Astrocyte of the cerebellum (primary cell): Measurements from ENCODE around the gene CCL8.

Experiments used
- DNase-seq: peaks from one replicate; pipeline ENCODE4 v3.0.0-alpha.2; 2011; ENCODE audit warnings: low read depth
- H3K4me3 ChIP-seq: 2 replicates; pipeline ENCODE4 v1.5.1; 2011; ENCODE audit warnings: mild to moderate bottlenecking, low read depth, low read length, moderate library complexity
- CTCF ChIP-seq: IDR thresholded peaks from 2 replicates; pipeline ENCODE4 v1.5.1; 2012; ENCODE audit warnings: low read length, low read depth, moderate library complexity, mild to moderate bottlenecking; ENCODE audit errors: missing control alignments
- in situ Hi-C: cut with HindIII; loops from 2 replicates; pipeline ENCODE4 v1.10.0; 2017; ENCODE audit warnings: low sequenced_read_pairs

Gene CCL8

GRCh38 chr17:34366529-34367107 is 47.4 kb downstream of the CCL8 start:
- no peak overlapping the region for H3K4me3 ChIP-seq
- no peak for DNase-seq
- TF ChIP-seq CTCF = no peak
- in situ Hi-C loops = loop anchor here (25.0 kb wide), 1 partner anchor 179 kb away; no protein-coding TSS in a partner anchor

GRCh38 chr17:34367486-34368195 is 48.4 kb downstream of the CCL8 start:
- in situ Hi-C loops = loop anchor here (25.0 kb wide), 1 partner anchor 180 kb away; no protein-coding TSS in a partner anchor
- no peak for DNase-seq
- no peak for TF ChIP-seq CTCF
- no peak overlapping the region for H3K4me3 ChIP-seq

GRCh38 chr17:34368196-34368945 is 49.1 kb downstream of the CCL8 start:
- in situ Hi-C loops = loop anchor here (25.0 kb wide), 1 partner anchor 181 kb away; no protein-coding TSS in a partner anchor
- DNase-seq = no peak
- no peak overlapping the region for H3K4me3 ChIP-seq
- no peak for TF ChIP-seq CTCF

GRCh38 chr17:34368946-34369500 is 49.8 kb downstream of the CCL8 start:
- no peak for TF ChIP-seq CTCF
- in situ Hi-C loops = loop anchor here (25.0 kb wide), 1 partner anchor 182 kb away; no protein-coding TSS in a partner anchor
- H3K4me3 ChIP-seq = no peak overlapping the region
- no peak for DNase-seq

GRCh38 chr17:34369571-34369970 is 50.3 kb downstream of the CCL8 start:
- no peak for TF ChIP-seq CTCF
- H3K4me3 ChIP-seq = no peak overlapping the region
- no peak for DNase-seq
- in situ Hi-C loops = loop anchor here (25.0 kb wide), 1 partner anchor 182 kb away; no protein-coding TSS in a partner anchor

GRCh38 chr17:34370376-34370996 is 51.3 kb downstream of the CCL8 start:
- no peak for DNase-seq
- in situ Hi-C loops = loop anchor here (25.0 kb wide), 1 partner anchor 183 kb away; no protein-coding TSS in a partner anchor
- no peak overlapping the region for H3K4me3 ChIP-seq
- TF ChIP-seq CTCF = no peak
